HCT116 (cell line): ENCODE data around the gene ANTKMT. TPM values are rescaled to one million over a fixed set of nuclear protein-coding genes. Genes with fewer than 3 reads are reported as not detected.

Source experiments
- ATAC-seq: fragments of 200-7000 bp; cut with Tn5 transposase; 2 replicates; pipeline ENCODE4 v1.9.1; 2020; ENCODE audit warnings: mild to moderate bottlenecking, moderate library complexity
- BruUV-seq: library from RNA; stranded (reverse); fragments of 400-500 nt; replicated peaks from 2 replicates; lab custom pipeline; 2021; lab: Mats Ljungman, UMichigan
- CTCF ChIA-PET: fragments of 300-600 bp; sonication (Branson Sonifier 250); formaldehyde crosslinking; loops from one replicate; lab custom pipeline; 2021; ENCODE audit warnings: antibody characterized with exemption; lab: Charles Lee
- POLR2A ChIA-PET: fragments of 300-600, 350-600 bp; sonication (Branson Sonifier 250); formaldehyde crosslinking; loops from one replicate; lab custom pipeline; 2021; ENCODE audit warnings: antibody characterized with exemption; lab: Charles Lee
- RAD21 ChIA-PET, 2 experiments: fragments of 300-600 bp; sonication (Branson Sonifier 250); formaldehyde crosslinking; loops; one replicate each; lab custom pipeline; 2023; ENCODE audit warnings: low total read pairs in 2 of 2; ENCODE audit not compliant: uncharacterized antibody in 2 of 2, unreplicated experiment in 2 of 2, low non-redundant PET in 1 of 2; lab: Charles Lee
- DNase-seq: peaks from one replicate; pipeline ENCODE4 v3.0.0-alpha.2; 2010; ENCODE audit warnings: low read depth, low spot score
- H2AFZ ChIP-seq: fragments of 200-600 bp; shearing (Covaris generic), sonication (generic); 2 replicates; pipeline ENCODE4 v1.6.1; 2017; ENCODE audit warnings: low read depth, mixed run types, mixed read lengths, antibody characterized with exemption, low read length; ENCODE audit not compliant: poor library complexity, severe bottlenecking
- H3K27ac ChIP-seq: 2 replicates; pipeline ENCODE4 v1.5.1; 2012; ENCODE audit warnings: low read depth, low read length
- H3K27me3 ChIP-seq: fragments of 200-600 bp; sonication (generic); 2 replicates; pipeline ENCODE4 v1.6.1; 2016; ENCODE audit warnings: mixed run types, low read length, mixed read lengths; ENCODE audit not compliant: insufficient read depth
- H3K36me3 ChIP-seq, 2 experiments: fragments of 200-500 bp in 1 of 2; fragments of 200-600 bp in 1 of 2; sonication (Bioruptor generic) in 1 of 2; sonication (generic) in 1 of 2; 2 replicates each; pipeline versions ENCODE4 v1.5.1 to v1.6.1; 2014 to 2016; ENCODE audit warnings: low read length in 2 of 2, inconsistent platforms in 1 of 2, mixed read lengths in 1 of 2, mixed run types in 1 of 2; ENCODE audit not compliant: insufficient read depth in 2 of 2, control insufficient read depth in 1 of 2
- H3K4me1 ChIP-seq, 2 experiments: fragments of 200-600 bp in 1 of 2; sonication (generic) in 1 of 2; 2 replicates each; pipeline versions ENCODE4 v1.5.1 to v1.6.1; 2012 to 2017; ENCODE audit warnings: low read length in 2 of 2, inconsistent platforms in 1 of 2, mild to moderate bottlenecking in 1 of 2, mixed read lengths in 1 of 2, mixed run types in 1 of 2, moderate library complexity in 1 of 2; ENCODE audit not compliant: insufficient read depth in 2 of 2, control insufficient read depth in 1 of 2
- H3K4me2 ChIP-seq: fragments of 200-600 bp; sonication (generic); 2 replicates; pipeline ENCODE4 v1.6.1; 2017; ENCODE audit warnings: mixed run types, low read length, mixed read lengths
- H3K4me3 ChIP-seq, 2 experiments: fragments of 200-600 bp in 1 of 2; sonication (generic) in 1 of 2; replicated peaks in 1 of 2; 2 replicates each; pipeline ENCODE4 v1.5.1; 2011 to 2016; ENCODE audit warnings: low read length in 2 of 2, control low read depth in 1 of 2, low read depth in 1 of 2, mild to moderate bottlenecking in 1 of 2, mixed read lengths in 1 of 2, mixed run types in 1 of 2
- H3K79me2 ChIP-seq: fragments of 200-600 bp; sonication (generic); 2 replicates; pipeline ENCODE4 v1.6.1; 2017; ENCODE audit warnings: mild to moderate bottlenecking, mixed run types, low read length, moderate library complexity, mixed read lengths; ENCODE audit not compliant: insufficient read depth
- H3K9ac ChIP-seq: fragments of 200-600 bp; sonication (generic); 2 replicates; pipeline ENCODE4 v1.6.1; 2016; ENCODE audit warnings: low read length, mixed read lengths
- H3K9me2 ChIP-seq: fragments of 200-600 bp; sonication (generic), shearing (Covaris generic); 2 replicates; pipeline ENCODE4 v1.6.1; 2017; ENCODE audit warnings: mixed run types, mild to moderate bottlenecking, moderate library complexity; ENCODE audit not compliant: insufficient read depth
- H3K9me3 ChIP-seq, 2 experiments: fragments of 200-500 bp in 1 of 2; fragments of 200-600 bp in 1 of 2; sonication (Bioruptor generic) in 1 of 2; sonication (generic) in 1 of 2; 2 replicates each; pipeline ENCODE4 v1.6.1; 2014 to 2017; ENCODE audit warnings: low read length in 2 of 2, mixed read lengths in 2 of 2, inconsistent platforms in 1 of 2, low read depth in 1 of 2, mild to moderate bottlenecking in 1 of 2, mixed run types in 1 of 2, moderate library complexity in 1 of 2; ENCODE audit not compliant: control insufficient read depth in 1 of 2, insufficient read depth in 1 of 2
- H4K20me1 ChIP-seq: fragments of 200-600 bp; sonication (generic), shearing (Covaris generic); 2 replicates; pipeline ENCODE4 v1.6.1; 2017; ENCODE audit warnings: mixed run types, mild to moderate bottlenecking, moderate library complexity; ENCODE audit not compliant: insufficient read depth
- CEBPB ChIP-seq: IDR thresholded peaks from 2 replicates; pipeline ENCODE4 v1.6.1; 2012; ENCODE audit warnings: low read depth
- EGR1 ChIP-seq: IDR thresholded peaks from 2 replicates; pipeline ENCODE4 v1.6.1; 2012; ENCODE audit warnings: low read depth
- ELF1 ChIP-seq: IDR thresholded peaks from 2 replicates; pipeline ENCODE4 v1.6.1; 2012; ENCODE audit warnings: low read depth, borderline replicate concordance
- EZH2phosphoT487 ChIP-seq: fragments of 200-600 bp; IDR thresholded peaks from 2 replicates; pipeline ENCODE4 v1.6.1; 2018; ENCODE audit warnings: antibody characterized with exemption, borderline replicate concordance
- FOSL1 ChIP-seq: IDR thresholded peaks from 2 replicates; pipeline ENCODE4 v1.6.1; 2012; ENCODE audit warnings: low read depth
- JUND ChIP-seq: IDR thresholded peaks from 2 replicates; pipeline ENCODE4 v1.6.1; 2012
- POLR2A ChIP-seq: IDR thresholded peaks from 2 replicates; pipeline ENCODE4 v1.7.0; 2011; ENCODE audit warnings: borderline replicate concordance; ENCODE audit not compliant: insufficient read depth, insufficient read length; ENCODE audit errors: extremely low read depth
- SRF ChIP-seq: IDR thresholded peaks from 2 replicates; pipeline ENCODE4 v1.6.1; 2012; ENCODE audit warnings: low read depth
- ZFX ChIP-seq: fragments of 450-650 bp; IDR thresholded peaks from 2 replicates; pipeline ENCODE4 v1.6.1; 2017
- ZNF274 ChIP-seq: fragments of 200-500 bp; sonication (Bioruptor generic); IDR thresholded peaks from 2 replicates; pipeline ENCODE4 v1.6.1; 2014; ENCODE audit warnings: mild to moderate bottlenecking, low read depth, low read length, inconsistent platforms
- intact Hi-C: fragments of 100-400 bp; cut with micrococcal nuclease; formaldehyde crosslinking; loops from 2 replicates; pipeline ENCODE4 v1.10.0; 2022
- total RNA-seq: library from RNA; stranded (reverse); gene quantifications from one replicate; pipeline ENCODE4 v1.2.1, GENCODE V29; 2021; ENCODE audit not compliant: unreplicated experiment
- TF ChIP-seq, protein P1 (sequence below): IDR thresholded peaks from 2 replicates; pipeline ENCODE4 v1.6.1; 2011; ENCODE audit warnings: mild to moderate bottlenecking, low read length, moderate library complexity; ENCODE audit not compliant: insufficient replicate concordance; ENCODE audit errors: extremely low read depth
- TF ChIP-seq, protein P2 (sequence below): IDR thresholded peaks from 2 replicates; pipeline ENCODE4 v1.6.1; 2012
- TF ChIP-seq, protein P3 (sequence below), 3 experiments: fragments of 200-600 bp in 1 of 3; sonication (generic) in 1 of 3; IDR thresholded peaks in 2 of 3; conservative IDR thresholded peaks in 1 of 3; 2 replicates each; pipeline ENCODE4 v1.5.1; 2012 to 2017; ENCODE audit warnings: low read depth in 2 of 3, low read length in 2 of 3, antibody characterized with exemption in 1 of 3, borderline replicate concordance in 1 of 3, control low read depth in 1 of 3, mild to moderate bottlenecking in 1 of 3, mixed read lengths in 1 of 3, mixed run types in 1 of 3, moderate library complexity in 1 of 3; ENCODE audit not compliant: insufficient read depth in 1 of 3

The ANTKMT gene
- total RNA-seq, 1 experiment from 2014 or later: 65.4 TPM

DNA sequence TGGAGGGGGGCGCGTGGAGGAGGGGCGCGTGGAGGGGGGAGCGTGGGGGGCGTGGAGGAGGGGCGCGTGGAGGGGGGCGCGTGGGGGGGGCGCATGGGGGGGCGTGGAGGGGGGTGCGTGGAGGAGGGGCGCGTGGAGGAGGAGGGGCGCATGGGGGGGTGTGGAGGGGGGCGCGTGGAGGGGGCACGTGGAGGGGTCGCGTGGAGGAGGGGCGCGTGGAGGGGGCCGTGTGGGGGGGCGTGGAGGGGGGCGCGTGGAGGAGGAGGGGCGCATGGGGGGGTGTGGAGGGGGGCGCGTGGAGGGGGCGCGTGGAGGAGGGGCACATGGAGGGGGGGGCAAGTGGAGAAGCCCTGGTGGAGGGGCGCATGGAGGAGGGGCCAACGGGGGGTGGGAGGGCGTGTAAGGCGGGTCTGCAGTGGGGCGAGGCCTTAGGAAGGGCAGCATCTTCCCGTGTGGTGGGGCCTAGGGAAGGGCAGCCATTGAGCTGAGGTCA lies 46.8 kb downstream of the ANTKMT start:
- no peak for TF ChIP-seq FOSL1
- TF ChIP-seq ZFX: no peak
- no peak for TF ChIP-seq SRF
- no peak for TF ChIP-seq CEBPB
- TF ChIP-seq, protein P1, sequence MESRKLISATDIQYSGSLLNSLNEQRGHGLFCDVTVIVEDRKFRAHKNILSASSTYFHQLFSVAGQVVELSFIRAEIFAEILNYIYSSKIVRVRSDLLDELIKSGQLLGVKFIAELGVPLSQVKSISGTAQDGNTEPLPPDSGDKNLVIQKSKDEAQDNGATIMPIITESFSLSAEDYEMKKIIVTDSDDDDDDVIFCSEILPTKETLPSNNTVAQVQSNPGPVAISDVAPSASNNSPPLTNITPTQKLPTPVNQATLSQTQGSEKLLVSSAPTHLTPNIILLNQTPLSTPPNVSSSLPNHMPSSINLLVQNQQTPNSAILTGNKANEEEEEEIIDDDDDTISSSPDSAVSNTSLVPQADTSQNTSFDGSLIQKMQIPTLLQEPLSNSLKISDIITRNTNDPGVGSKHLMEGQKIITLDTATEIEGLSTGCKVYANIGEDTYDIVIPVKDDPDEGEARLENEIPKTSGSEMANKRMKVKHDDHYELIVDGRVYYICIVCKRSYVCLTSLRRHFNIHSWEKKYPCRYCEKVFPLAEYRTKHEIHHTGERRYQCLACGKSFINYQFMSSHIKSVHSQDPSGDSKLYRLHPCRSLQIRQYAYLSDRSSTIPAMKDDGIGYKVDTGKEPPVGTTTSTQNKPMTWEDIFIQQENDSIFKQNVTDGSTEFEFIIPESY: no peak
- TF ChIP-seq, protein P2, sequence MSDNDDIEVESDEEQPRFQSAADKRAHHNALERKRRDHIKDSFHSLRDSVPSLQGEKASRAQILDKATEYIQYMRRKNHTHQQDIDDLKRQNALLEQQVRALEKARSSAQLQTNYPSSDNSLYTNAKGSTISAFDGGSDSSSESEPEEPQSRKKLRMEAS: no peak
- TF ChIP-seq ELF1: no peak
- no peak for TF ChIP-seq JUND
- TF ChIP-seq, all 23 proteins: peak for 0
- Histone ChIP-seq H3K9me2 (no peaks in the 10 kb centered on the region), H3K4me3 (no peak overlapping the region), H3K27me3 (no peaks in the 10 kb centered on the region), H3K4me1 (peaks cover 10 to 13% of the 10 kb centered on the region in 2 experiments; a peak in 3 of 4 replicates), H3K27ac (no peak overlapping the region), H3K36me3 (peaks cover 7 to 11% of the 10 kb centered on the region in 2 experiments; a peak in 3 of 4 replicates), H3K79me2 (peaks cover 7% of the 10 kb centered on the region; the same call in 1 of the 2 replicates), H4K20me1 (no peaks in the 10 kb centered on the region), H3K9ac (no peak overlapping the region), H3K9me3 (no peaks in the 10 kb centered on the region), H2AFZ (no peak overlapping the region), H3K4me2 (no peak overlapping the region)
- ChIA-PET RAD21 (no interaction called here), POLR2A (no interaction called here), CTCF (no interaction called here)
- ATAC-seq (no peak), DNase-seq (no peak)
- no TSS peak for BruUV-seq
- intact Hi-C loops: no loop called here

DNA sequence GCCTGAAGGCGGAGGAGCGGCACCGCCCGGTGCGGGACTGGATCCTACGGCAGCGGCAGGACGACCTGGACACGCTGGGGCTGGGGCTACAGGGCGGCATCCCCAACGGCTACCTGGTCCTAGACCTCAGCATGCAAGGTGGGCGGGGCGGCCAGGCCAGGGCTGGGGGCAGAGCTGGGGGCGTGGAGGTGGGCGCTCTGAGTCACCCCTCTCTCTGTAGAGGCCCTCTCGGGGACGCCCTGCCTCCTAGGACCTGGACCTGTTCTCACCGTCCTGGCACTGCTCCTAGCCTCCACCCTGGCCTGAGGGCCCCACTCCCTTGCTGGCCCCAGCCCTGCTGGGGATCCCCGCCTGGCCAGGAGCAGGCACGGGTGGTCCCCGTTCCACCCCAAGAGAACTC lies 47.5 kb downstream of the ANTKMT start:
- H3K36me3 ChIP-seq: peaks cover 7 to 11% of the 10 kb centered on the region in 2 experiments; a peak in 3 of 4 replicates
- H3K4me2 ChIP-seq: no peak overlapping the region
- ChIA-PET RAD21 (no interaction called here), POLR2A (no interaction called here), CTCF (no interaction called here)
- no peaks in the 10 kb centered on the region for H3K27me3 ChIP-seq
- intact Hi-C loops: no loop called here
- H3K4me3 ChIP-seq: no peak overlapping the region
- no peak for ATAC-seq
- peaks cover 10 to 13% of the 10 kb centered on the region in 2 experiments for H3K4me1 ChIP-seq
- H3K79me2 ChIP-seq: peaks cover under 1% of the 10 kb centered on the region; the same call in 1 of the 2 replicates
- no peak overlapping the region for H3K27ac ChIP-seq
- no peak overlapping the region for H3K9ac ChIP-seq
- H3K9me2 ChIP-seq: no peaks in the 10 kb centered on the region
- no TSS peak for BruUV-seq
- no peaks in the 10 kb centered on the region for H3K9me3 ChIP-seq
- no peaks in the 10 kb centered on the region for H4K20me1 ChIP-seq
- DNase-seq: no peak
- no peak overlapping the region for H2AFZ ChIP-seq
- TF ChIP-seq SRF: no peak
- TF ChIP-seq ZNF274: no peak
- no peak for TF ChIP-seq JUND
- no peak for TF ChIP-seq EGR1
- no peak for TF ChIP-seq POLR2A
- TF ChIP-seq CEBPB: no peak
- TF ChIP-seq, protein P3, sequence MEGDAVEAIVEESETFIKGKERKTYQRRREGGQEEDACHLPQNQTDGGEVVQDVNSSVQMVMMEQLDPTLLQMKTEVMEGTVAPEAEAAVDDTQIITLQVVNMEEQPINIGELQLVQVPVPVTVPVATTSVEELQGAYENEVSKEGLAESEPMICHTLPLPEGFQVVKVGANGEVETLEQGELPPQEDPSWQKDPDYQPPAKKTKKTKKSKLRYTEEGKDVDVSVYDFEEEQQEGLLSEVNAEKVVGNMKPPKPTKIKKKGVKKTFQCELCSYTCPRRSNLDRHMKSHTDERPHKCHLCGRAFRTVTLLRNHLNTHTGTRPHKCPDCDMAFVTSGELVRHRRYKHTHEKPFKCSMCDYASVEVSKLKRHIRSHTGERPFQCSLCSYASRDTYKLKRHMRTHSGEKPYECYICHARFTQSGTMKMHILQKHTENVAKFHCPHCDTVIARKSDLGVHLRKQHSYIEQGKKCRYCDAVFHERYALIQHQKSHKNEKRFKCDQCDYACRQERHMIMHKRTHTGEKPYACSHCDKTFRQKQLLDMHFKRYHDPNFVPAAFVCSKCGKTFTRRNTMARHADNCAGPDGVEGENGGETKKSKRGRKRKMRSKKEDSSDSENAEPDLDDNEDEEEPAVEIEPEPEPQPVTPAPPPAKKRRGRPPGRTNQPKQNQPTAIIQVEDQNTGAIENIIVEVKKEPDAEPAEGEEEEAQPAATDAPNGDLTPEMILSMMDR (IDR thresholded peaks at IDR 0.05 in 2 of 3, conservative IDR thresholded peaks at IDR 0.05 in 1 of 3; ENCODE audit: borderline replicate concordance in 1 of 3, insufficient read depth in 1 of 3, low read depth in 2 of 3, low read length in 2 of 3): no peak
- TF ChIP-seq EZH2phosphoT487: no peak
